HT-29 (cell line): ENCODE results near the gene KRT84. TPM values are rescaled to one million over a fixed set of nuclear protein-coding genes. Genes with fewer than 3 reads are reported as not detected.
"Not testable (repeated sequence)": the region's sequence is repeated elsewhere in the genome, so short reads cannot be mapped to it uniquely, and the experiment has no call there.

Source experiments
- DNase-seq: peaks from one replicate; pipeline ENCODE4 v3.0.0-alpha.2; 2015; ENCODE audit warnings: low spot score
- total RNA-seq: library from RNA; depleted of rRNA; stranded (reverse); fragments of >200 nt; shearing (Covaris generic); gene quantifications from 2 replicates; pipeline ENCODE4 v1.2.3, GENCODE V29; 2014

Gene KRT84
- total RNA-seq, 1 experiment from 2014 or later, result not detected

GRCh38 chr12:52413202-52413601 lies 27.8 kb upstream of the KRT84 start:
- DNase-seq, result no peak

DNA sequence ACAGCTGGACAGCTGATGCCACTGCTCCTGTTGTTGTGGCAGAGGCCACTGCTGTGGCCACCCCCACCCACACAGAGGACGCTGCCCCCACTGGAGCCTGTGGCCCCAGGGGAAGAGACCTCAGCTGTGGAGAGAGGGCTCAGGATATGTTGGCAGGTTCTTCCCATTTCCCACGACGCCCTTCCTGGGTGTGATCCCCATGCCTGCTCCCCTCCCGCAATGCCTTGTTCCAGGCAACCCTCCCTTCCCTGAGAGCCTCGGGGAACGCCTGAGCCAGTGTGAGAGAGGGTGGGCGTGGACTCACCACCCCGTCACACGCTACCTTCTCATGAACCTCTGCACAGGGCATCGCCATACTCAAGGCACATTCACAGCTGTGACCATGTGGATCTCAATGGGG lies 26.4 kb upstream of the KRT84 start:
- DNase-seq, result no peak

- DNase-seq, result not testable (repeated sequence)
Measured at GRCh38 chr12:52410589-52411248, 25.3 kb upstream of the KRT84 start.

DNA sequence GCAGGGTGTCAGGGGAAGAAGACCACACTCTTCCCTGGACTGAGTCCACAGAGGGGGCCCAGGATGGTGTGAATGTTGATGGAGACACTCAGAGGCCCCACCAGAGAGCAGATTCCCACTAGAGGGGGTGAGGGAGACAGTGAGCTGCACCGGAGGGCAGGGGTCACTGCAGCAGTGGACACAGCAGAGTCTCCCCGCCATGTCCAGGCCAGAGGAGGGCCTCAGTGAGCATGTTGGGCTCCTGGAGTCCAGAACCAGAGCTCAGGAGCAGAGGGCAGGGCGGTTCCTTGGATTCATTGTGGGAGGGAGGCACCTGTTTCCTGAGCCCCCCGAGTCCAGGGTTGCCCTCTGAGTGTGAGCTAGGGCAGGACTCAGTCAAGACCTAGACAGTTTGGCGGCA lies 22.5 kb upstream of the KRT84 start:
- DNase-seq, result no peak

GRCh38 chr12:52405922-52406385 lies 20.5 kb upstream of the KRT84 start, which contains the start of gene KRT82:
TSS of gene KRT82 (minus strand) at chr12:52406335. CDS start at chr12:52406277, 58 bp downstream.
- no peak for DNase-seq

DNA sequence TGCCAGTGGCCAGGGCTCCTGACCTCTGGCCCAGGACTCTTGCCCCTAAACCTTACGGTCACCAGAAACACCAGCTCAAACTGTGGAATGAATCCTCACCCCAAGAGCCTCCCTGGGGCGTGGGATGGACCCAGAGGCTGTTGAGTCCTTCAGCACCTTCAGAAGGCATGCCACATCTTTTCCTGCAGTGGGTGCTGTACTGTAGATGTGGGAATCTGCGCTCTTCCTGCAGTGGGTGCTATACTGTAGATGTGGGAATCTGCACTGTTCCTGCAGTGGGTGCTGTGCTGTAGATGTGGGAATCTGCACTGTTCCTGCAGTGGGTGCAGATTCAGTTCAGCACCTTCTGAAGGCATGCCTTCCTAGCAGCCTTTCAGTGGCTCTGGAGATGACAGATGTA lies 19.5 kb upstream of the KRT84 start:
- no peak for DNase-seq

GRCh38 chr12:52403561-52403960 lies 18.1 kb upstream of the KRT84 start:
- DNase-seq, result no peak

DNA sequence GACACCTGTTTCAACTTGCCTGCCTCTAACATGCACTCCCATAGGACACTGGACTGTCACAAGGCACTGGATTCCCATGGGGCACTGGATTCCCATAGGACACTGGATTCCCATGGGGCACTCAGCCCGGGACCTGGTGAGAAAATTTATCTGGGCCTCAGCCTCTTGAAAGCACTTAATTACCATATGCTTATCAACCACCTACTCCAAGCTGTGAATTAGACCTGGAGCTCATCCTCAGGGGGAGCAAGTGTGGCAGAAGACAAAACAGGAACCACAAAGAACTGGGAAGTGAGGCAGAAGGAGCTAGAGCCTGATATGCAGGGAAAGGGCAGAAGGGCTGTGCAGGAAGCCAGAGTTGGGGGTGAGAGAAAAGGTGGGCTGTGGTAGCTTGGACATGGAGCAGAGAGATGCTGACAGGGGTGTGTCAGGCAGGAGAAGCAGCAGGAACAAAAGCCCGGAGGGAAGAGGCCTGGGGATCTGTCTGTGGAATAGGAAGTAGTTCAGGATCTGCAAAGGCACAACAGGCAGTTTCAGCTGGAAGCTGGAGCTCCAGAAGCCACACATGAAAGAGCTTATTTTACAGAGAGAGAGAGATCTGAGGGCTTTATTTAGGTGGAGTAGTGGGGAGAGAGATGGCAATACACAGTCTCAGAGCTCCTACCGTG lies 17.6 kb upstream of the KRT84 start:
- DNase-seq, result no peak

- DNase-seq, result no peak
Measured at GRCh38 chr12:52402377-52402776, 16.9 kb upstream of the KRT84 start.

- no peak for DNase-seq
Measured at GRCh38 chr12:52401926-52402325, 16.5 kb upstream of the KRT84 start.

- DNase-seq, result no peak
Measured at GRCh38 chr12:52401526-52401925, 16.1 kb upstream of the KRT84 start.

- DNase-seq, result no peak
Measured at GRCh38 chr12:52400906-52401305, 15.5 kb upstream of the KRT84 start.

GRCh38 chr12:52399756-52400155 lies 14.3 kb upstream of the KRT84 start:
- DNase-seq, result no peak

DNA sequence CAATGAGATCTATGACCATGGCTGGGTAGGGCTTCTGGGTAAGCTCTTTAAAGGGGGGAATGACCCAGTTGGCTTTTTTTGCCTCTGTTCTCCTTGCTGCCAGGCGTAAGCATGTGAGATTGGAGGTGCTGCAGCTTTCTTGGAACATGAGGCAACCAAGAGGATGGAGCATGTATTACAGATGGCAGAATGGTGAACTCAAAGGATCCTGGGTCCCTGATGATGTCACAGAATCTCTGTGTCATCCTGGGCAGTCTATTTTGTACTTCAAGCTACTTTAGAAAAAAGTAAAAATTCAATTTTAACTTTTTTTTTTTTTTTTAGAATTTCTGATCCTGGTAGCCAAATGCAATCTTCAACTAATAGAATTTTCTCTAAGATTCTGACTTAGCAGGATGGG lies 12.7 kb upstream of the KRT84 start:
- DNase-seq, result no peak

GRCh38 chr12:52396656-52397055 lies 11.2 kb upstream of the KRT84 start:
- no peak for DNase-seq

- peak; percentile 87 for DNase-seq
Measured at GRCh38 chr12:52395761-52396434, 10.4 kb upstream of the KRT84 start.

- DNase-seq, result no peak
Measured at GRCh38 chr12:52394836-52395405, 9.5 kb upstream of the KRT84 start.

- no peak for DNase-seq
Measured at GRCh38 chr12:52392465-52393007, 7.1 kb upstream of the KRT84 start.

- DNase-seq, result peak; percentile 36
Measured at GRCh38 chr12:52391618-52392002, 6.2 kb upstream of the KRT84 start.

GRCh38 chr12:52390739-52391617 lies 5.5 kb upstream of the KRT84 start:
- peak; percentile 49 for DNase-seq
